Mucosa of stomach (tissue), 1 donor: ENCODE data around the gene CACNB2.

ENCODE experiments used
- H3K27me3 ChIP-seq: one replicate; pipeline ENCODE4 v1.7.0; 2013; ENCODE audit warnings: mild to moderate bottlenecking, low read length; ENCODE audit not compliant: control insufficient read depth, insufficient read depth
- H3K36me3 ChIP-seq: one replicate; pipeline ENCODE4 v1.7.0; 2013; ENCODE audit warnings: low read length; ENCODE audit not compliant: control insufficient read depth, insufficient read depth
- H3K4me1 ChIP-seq: one replicate; pipeline ENCODE4 v1.7.0; 2013; ENCODE audit warnings: mild to moderate bottlenecking, low read length; ENCODE audit not compliant: control insufficient read depth, insufficient read depth
- H3K4me3 ChIP-seq: one replicate; pipeline ENCODE4 v1.7.0; 2013; ENCODE audit warnings: low read length
- H3K9ac ChIP-seq: one replicate; pipeline ENCODE4 v1.7.0; 2013; ENCODE audit warnings: mild to moderate bottlenecking, low read length, moderate library complexity
- H3K9me3 ChIP-seq: one replicate; pipeline ENCODE4 v1.7.0; 2013; ENCODE audit warnings: mild to moderate bottlenecking, low read length, moderate library complexity; ENCODE audit not compliant: control insufficient read depth
- donor health status: Pancreatic carcinoma.

Gene CACNB2

GRCh38 chr10:18279173-18279572 is 138.9 kb downstream of the CACNB2 start:
- no peak overlapping the region for H3K9ac ChIP-seq
- H3K9me3 ChIP-seq = no peaks in the 10 kb centered on the region
- H3K4me1 ChIP-seq = no peaks in the 10 kb centered on the region
- H3K36me3 ChIP-seq = no peaks in the 10 kb centered on the region
- no peak overlapping the region for H3K4me3 ChIP-seq
- no peaks in the 10 kb centered on the region for H3K27me3 ChIP-seq

GRCh38 chr10:18282094-18282493 is 141.9 kb downstream of the CACNB2 start:
- Histone ChIP-seq H3K36me3 (no peaks in the 10 kb centered on the region), H3K9ac (no peak overlapping the region), H3K4me1 (no peaks in the 10 kb centered on the region), H3K27me3 (no peaks in the 10 kb centered on the region), H3K9me3 (no peaks in the 10 kb centered on the region), H3K4me3 (no peak overlapping the region)

GRCh38 chr10:18290651-18291313 is 150.6 kb downstream of the CACNB2 start:
- Histone ChIP-seq H3K4me1 (no peaks in the 10 kb centered on the region), H3K36me3 (no peaks in the 10 kb centered on the region), H3K4me3 (no peak overlapping the region), H3K9ac (no peak overlapping the region), H3K27me3 (no peaks in the 10 kb centered on the region), H3K9me3 (no peaks in the 10 kb centered on the region)

GRCh38 chr10:18293536-18294510 is 153.6 kb downstream of the CACNB2 start:
- Histone ChIP-seq H3K4me3 (no peak overlapping the region), H3K4me1 (no peaks in the 10 kb centered on the region), H3K9ac (no peak overlapping the region), H3K36me3 (no peaks in the 10 kb centered on the region), H3K27me3 (no peaks in the 10 kb centered on the region), H3K9me3 (no peaks in the 10 kb centered on the region)

- Histone ChIP-seq H3K36me3 (no peaks in the 10 kb centered on the region), H3K4me3 (no peak overlapping the region), H3K9me3 (no peaks in the 10 kb centered on the region), H3K27me3 (no peaks in the 10 kb centered on the region), H3K4me1 (no peaks in the 10 kb centered on the region), H3K9ac (no peak overlapping the region)
These were observed 154.4 kb downstream of the CACNB2 start for GRCh38 chr10:18294633-18295032.

GRCh38 chr10:18297659-18298058 is 157.4 kb downstream of the CACNB2 start:
- Histone ChIP-seq H3K27me3 (no peaks in the 10 kb centered on the region), H3K4me3 (no peak overlapping the region), H3K9ac (no peak overlapping the region), H3K4me1 (no peaks in the 10 kb centered on the region), H3K36me3 (no peaks in the 10 kb centered on the region), H3K9me3 (no peaks in the 10 kb centered on the region)

- Histone ChIP-seq H3K4me1 (no peaks in the 10 kb centered on the region), H3K4me3 (no peak overlapping the region), H3K9ac (no peak overlapping the region), H3K27me3 (no peaks in the 10 kb centered on the region), H3K36me3 (no peaks in the 10 kb centered on the region), H3K9me3 (no peaks in the 10 kb centered on the region)
These were observed 158.0 kb downstream of the CACNB2 start for GRCh38 chr10:18298256-18298655.

- H3K4me3 ChIP-seq = no peak overlapping the region
- no peaks in the 10 kb centered on the region for H3K36me3 ChIP-seq
- no peaks in the 10 kb centered on the region for H3K27me3 ChIP-seq
- no peaks in the 10 kb centered on the region for H3K4me1 ChIP-seq
- H3K9ac ChIP-seq = no peak overlapping the region
- H3K9me3 ChIP-seq = no peaks in the 10 kb centered on the region
These were observed 163.9 kb downstream of the CACNB2 start for GRCh38 chr10:18303851-18304801.

GRCh38 chr10:18306031-18306430 is 165.8 kb downstream of the CACNB2 start:
- no peaks in the 10 kb centered on the region for H3K27me3 ChIP-seq
- H3K9me3 ChIP-seq = no peaks in the 10 kb centered on the region
- no peaks in the 10 kb centered on the region for H3K4me1 ChIP-seq
- no peak overlapping the region for H3K9ac ChIP-seq
- no peaks in the 10 kb centered on the region for H3K36me3 ChIP-seq
- H3K4me3 ChIP-seq = no peak overlapping the region

- no peak overlapping the region for H3K9ac ChIP-seq
- no peaks in the 10 kb centered on the region for H3K36me3 ChIP-seq
- H3K4me1 ChIP-seq = no peaks in the 10 kb centered on the region
- no peaks in the 10 kb centered on the region for H3K9me3 ChIP-seq
- no peak overlapping the region for H3K4me3 ChIP-seq
- H3K27me3 ChIP-seq = no peaks in the 10 kb centered on the region
These were observed 168.4 kb downstream of the CACNB2 start for GRCh38 chr10:18308600-18308999.

GRCh38 chr10:18310761-18311160 is 170.5 kb downstream of the CACNB2 start:
- no peaks in the 10 kb centered on the region for H3K9me3 ChIP-seq

More at GRCh38 chr10:18310761-18311160, 170.5 kb downstream of the CACNB2 start:
- H3K9ac ChIP-seq = no peak overlapping the region
- H3K27me3 ChIP-seq = no peaks in the 10 kb centered on the region
- no peak overlapping the region for H3K4me3 ChIP-seq
- H3K4me1 ChIP-seq = no peaks in the 10 kb centered on the region
- H3K36me3 ChIP-seq = no peaks in the 10 kb centered on the region
